GM19193 (cell line): ENCODE measurements around the gene GKN2.

Experiments
- POLR2A ChIP-seq: IDR thresholded peaks from 4 replicates; pipeline ENCODE4 v1.6.1; 2011; ENCODE audit not compliant: insufficient read depth, insufficient read length; ENCODE audit errors: extremely low read depth

Gene GKN2

GRCh38 chr2:68912732-68913131 lies 40.0 kb downstream of the GKN2 start:
- TF ChIP-seq POLR2A: no peak

- no peak for TF ChIP-seq POLR2A
These were observed 40.6 kb downstream of the GKN2 start for GRCh38 chr2:68912111-68912510.

GRCh38 chr2:68911709-68912108 lies 41.0 kb downstream of the GKN2 start:
- TF ChIP-seq POLR2A: no peak

GRCh38 chr2:68911246-68911645 lies 41.4 kb downstream of the GKN2 start:
- no peak for TF ChIP-seq POLR2A

GRCh38 chr2:68909793-68910674 lies 42.7 kb downstream of the GKN2 start:
- no peak for TF ChIP-seq POLR2A

GRCh38 chr2:68908392-68908970 lies 44.2 kb downstream of the GKN2 start:
- peak; percentile 65 for TF ChIP-seq POLR2A

GRCh38 chr2:68907920-68908253 lies 44.8 kb downstream of the GKN2 start:
- no peak for TF ChIP-seq POLR2A

GRCh38 chr2:68907232-68907919 lies 45.3 kb downstream of the GKN2 start:
- no peak for TF ChIP-seq POLR2A

- TF ChIP-seq POLR2A: no peak
These were observed 46.0 kb downstream of the GKN2 start for GRCh38 chr2:68906716-68907115.

GRCh38 chr2:68905116-68905515 lies 47.6 kb downstream of the GKN2 start:
- no peak for TF ChIP-seq POLR2A

GRCh38 chr2:68901561-68901960 lies 51.1 kb downstream of the GKN2 start:
- TF ChIP-seq POLR2A: no peak

GRCh38 chr2:68901199-68901514 lies 51.5 kb downstream of the GKN2 start:
- TF ChIP-seq POLR2A: no peak

- TF ChIP-seq POLR2A: no peak
These were observed 52.0 kb downstream of the GKN2 start for GRCh38 chr2:68900496-68901198.
